Globus pallidus (tissue), 1 donor: ENCODE results near the gene ADAMTS12.
"Not testable (repeated sequence)": the region's sequence is repeated elsewhere in the genome, so short reads cannot be mapped to it uniquely, and the experiment has no call there.

Source experiments
- DNase-seq: peaks from one replicate; pipeline ENCODE4 v3.0.0-alpha.2; 2015; ENCODE audit warnings: low spot score

The ADAMTS12 gene, protein sequence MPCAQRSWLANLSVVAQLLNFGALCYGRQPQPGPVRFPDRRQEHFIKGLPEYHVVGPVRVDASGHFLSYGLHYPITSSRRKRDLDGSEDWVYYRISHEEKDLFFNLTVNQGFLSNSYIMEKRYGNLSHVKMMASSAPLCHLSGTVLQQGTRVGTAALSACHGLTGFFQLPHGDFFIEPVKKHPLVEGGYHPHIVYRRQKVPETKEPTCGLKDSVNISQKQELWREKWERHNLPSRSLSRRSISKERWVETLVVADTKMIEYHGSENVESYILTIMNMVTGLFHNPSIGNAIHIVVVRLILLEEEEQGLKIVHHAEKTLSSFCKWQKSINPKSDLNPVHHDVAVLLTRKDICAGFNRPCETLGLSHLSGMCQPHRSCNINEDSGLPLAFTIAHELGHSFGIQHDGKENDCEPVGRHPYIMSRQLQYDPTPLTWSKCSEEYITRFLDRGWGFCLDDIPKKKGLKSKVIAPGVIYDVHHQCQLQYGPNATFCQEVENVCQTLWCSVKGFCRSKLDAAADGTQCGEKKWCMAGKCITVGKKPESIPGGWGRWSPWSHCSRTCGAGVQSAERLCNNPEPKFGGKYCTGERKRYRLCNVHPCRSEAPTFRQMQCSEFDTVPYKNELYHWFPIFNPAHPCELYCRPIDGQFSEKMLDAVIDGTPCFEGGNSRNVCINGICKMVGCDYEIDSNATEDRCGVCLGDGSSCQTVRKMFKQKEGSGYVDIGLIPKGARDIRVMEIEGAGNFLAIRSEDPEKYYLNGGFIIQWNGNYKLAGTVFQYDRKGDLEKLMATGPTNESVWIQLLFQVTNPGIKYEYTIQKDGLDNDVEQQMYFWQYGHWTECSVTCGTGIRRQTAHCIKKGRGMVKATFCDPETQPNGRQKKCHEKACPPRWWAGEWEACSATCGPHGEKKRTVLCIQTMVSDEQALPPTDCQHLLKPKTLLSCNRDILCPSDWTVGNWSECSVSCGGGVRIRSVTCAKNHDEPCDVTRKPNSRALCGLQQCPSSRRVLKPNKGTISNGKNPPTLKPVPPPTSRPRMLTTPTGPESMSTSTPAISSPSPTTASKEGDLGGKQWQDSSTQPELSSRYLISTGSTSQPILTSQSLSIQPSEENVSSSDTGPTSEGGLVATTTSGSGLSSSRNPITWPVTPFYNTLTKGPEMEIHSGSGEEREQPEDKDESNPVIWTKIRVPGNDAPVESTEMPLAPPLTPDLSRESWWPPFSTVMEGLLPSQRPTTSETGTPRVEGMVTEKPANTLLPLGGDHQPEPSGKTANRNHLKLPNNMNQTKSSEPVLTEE (N-terminal part only)

GRCh38 chr5:33891788-33892619, at the start of gene ADAMTS12:
TSS of gene ADAMTS12 (minus strand) at chr5:33891990. CDS start at chr5:33891856, 134 bp downstream.
- DNase-seq, result no peak

- DNase-seq, result no peak
These were observed 49.3 kb upstream of the ADAMTS12 start for GRCh38 chr5:33941090-33941489.

- no peak for DNase-seq
These were observed 47.9 kb upstream of the ADAMTS12 start for GRCh38 chr5:33939556-33940262.

GRCh38 chr5:33938881-33939280, 47.1 kb upstream of the ADAMTS12 start:
- no peak for DNase-seq

DNA sequence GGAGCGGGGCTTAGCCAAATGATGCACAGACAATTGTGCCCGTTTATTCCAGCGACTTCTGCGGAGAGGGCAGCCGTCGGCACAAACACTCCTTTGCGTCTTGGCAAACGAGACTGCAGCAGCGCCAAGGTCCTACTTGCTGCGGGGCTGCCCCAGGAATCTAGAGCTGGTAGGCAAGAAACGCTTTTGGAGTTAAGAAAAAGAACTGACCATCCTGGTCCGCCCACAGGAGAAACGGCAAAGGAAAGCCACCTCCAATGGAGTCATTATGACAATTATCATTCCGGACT, 46.7 kb upstream of the ADAMTS12 start:
- no peak for DNase-seq

DNA sequence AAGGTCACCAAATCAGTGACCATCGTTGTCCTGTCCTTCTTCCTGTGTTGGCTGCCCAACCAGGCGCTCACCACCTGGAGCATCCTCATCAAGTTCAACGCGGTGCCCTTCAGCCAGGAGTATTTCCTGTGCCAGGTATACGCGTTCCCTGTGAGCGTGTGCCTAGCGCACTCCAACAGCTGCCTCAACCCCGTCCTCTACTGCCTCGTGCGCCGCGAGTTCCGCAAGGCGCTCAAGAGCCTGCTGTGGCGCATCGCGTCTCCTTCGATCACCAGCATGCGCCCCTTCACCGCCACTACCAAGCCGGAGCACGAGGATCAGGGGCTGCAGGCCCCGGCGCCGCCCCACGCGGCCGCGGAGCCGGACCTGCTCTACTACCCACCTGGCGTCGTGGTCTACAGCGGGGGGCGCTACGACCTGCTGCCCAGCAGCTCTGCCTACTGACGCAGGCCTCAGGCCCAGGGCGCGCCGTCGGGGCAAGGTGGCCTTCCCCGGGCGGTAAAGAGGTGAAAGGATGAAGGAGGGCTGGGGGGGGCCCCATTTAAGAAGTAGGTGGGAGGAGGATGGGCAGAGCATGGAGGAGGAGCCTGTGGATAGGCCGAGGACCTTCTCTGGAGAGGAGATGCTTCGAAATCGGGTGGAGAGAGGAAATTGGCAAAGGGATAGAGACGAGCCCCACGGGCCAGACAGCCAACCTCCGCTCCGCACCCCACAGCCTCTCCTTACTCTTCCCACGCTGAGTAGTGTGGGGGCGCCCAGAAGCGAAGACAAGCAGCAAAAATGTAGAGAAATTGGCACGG, 46.1 kb upstream of the ADAMTS12 start:
- DNase-seq, result no peak

- no peak for DNase-seq
These were observed 45.4 kb upstream of the ADAMTS12 start for GRCh38 chr5:33937017-33937706.

DNA sequence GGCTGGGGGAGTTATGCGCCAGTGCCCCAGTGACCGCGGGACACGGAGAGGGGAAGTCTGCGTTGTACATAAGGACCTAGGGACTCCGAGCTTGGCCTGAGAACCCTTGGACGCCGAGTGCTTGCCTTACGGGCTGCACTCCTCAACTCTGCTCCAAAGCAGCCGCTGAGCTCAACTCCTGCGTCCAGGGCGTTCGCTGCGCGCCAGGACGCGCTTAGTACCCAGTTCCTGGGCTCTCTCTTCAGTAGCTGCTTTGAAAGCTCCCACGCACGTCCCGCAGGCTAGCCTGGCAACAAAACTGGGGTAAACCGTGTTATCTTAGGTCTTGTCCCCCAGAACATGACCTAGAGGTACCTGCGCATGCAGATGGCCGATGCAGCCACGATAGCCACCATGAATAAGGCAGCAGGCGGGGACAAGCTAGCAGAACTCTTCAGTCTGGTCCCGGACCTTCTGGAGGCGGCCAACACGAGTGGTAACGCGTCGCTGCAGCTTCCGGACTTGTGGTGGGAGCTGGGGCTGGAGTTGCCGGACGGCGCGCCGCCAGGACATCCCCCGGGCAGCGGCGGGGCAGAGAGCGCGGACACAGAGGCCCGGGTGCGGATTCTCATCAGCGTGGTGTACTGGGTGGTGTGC, 44.7 kb upstream of the ADAMTS12 start, which contains the start of gene RXFP3:
Gene RXFP3, plus strand, starts transcription at position 6 of the 636 bp plus-strand sequence. Its CDS starts 355 bp downstream, at position 361.
- no peak for DNase-seq

DNA sequence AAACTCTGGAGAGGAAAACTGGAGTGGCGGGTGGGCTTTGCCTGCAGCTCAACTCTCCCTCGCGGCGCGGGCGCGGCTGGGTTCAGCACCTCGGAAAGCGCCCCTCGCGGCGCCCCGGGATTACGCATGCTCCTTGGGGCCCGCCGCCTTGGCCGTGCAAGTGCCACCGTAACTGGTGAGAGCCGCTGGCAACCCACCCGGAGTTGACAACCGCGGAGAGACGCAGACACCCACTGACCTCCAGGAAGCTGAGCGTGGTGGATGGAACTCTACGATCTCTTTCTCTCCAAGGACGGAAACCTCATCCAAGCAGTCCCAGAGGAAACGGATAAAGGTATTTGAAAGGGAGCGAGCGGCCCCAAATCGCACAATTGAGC, 44.2 kb upstream of the ADAMTS12 start:
- DNase-seq, result peak; percentile 5

GRCh38 chr5:33934176-33934575, 42.4 kb upstream of the ADAMTS12 start:
- DNase-seq, result no peak

- DNase-seq, result no peak
These were observed 42.0 kb upstream of the ADAMTS12 start for GRCh38 chr5:33933723-33934169.

DNA sequence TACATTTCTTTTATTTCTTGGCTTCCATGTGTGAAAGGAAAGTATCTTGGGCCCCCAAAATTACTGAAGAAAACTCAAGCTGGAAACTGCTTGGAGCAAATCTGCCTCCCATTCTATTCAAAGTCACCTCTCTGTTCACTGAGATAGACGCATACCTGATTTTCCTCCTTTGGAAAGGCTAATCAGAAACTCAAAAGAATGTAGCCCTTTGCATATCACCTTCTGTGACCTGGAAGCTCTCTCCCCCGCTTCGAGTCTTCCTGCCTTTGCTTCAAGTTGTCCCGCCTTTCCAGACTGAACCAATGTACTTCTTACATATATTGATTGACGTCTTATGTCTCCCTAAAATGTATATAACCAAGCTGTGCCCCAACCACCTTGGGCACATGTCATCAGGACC, 39.3 kb upstream of the ADAMTS12 start:
- DNase-seq, result no peak

DNA sequence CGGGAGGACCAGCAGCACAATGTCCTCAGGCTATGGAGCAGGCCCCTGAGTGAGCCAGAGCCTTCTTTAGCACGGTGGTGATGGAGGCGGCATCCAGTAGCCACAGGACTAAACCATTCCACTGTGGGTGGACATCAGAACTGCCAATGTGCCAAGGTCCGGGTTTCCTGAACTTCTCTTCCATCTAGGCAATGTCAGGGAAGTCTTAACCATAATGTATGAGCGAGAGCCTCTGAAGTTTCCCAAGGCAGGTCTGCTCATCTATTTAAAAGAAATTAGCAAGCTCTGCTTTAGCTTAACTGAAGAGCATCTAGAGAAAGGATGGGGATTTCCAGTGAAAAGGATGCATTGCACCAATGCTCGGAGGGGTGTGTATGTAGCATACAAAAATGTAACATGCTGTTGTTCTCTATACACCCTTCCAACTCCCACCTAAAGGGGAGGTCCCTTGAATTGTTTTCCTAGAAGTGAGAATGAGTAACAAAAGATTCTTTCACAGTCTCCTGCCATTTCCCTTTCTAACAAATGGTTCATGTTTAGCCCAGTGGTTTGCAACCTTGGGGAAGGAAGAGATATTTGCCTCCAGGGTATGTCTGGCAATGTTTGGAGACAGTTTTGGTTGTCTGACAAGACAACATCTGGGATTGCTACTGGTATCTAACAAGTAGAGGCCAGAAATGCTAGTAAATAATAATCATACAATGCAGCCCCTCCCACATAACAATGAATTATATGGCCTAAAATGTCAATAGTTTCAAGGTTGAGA, 38.3 kb upstream of the ADAMTS12 start:
- DNase-seq, result no peak

DNA sequence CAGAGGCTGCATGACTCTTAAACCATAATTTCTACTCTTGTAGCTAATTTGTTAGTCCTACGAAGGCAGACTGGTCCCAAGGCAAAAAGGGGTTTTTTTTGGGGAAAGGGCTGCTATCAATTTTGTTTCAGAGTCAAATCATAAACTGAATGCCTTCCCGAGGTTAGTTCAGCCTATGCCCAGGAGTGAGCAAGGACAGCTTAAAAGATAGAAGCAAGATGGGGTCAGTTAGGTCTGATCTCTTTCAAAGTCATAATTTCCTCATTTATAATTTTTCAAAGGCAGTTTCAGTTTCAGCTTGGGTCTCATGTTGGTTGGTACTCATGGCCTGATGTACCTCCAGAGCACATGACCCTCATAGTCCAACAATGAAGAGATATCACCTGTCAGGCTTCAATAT, 36.5 kb upstream of the ADAMTS12 start:
- no peak for DNase-seq

- DNase-seq, result no peak
These were observed 35.9 kb upstream of the ADAMTS12 start for GRCh38 chr5:33927685-33928084.

DNA sequence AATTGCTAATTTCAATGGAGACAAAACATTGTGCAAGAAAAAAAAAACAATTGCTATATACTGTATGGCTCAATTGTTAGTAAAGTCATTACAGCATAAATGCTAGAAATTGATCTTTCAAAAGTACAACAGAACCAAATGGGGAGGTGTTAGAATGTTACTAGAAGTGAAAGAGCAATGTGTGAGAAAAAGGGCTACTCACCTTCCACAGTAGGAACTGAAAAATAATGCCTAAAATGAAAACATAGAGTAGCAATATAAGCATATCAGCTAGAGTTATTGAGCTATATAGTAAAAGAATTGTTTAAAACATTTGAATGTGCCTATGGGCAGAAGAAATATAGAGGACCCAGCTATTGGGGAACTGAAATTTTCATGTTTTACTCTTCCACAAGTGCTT, 33.5 kb upstream of the ADAMTS12 start:
- DNase-seq, result no peak

- DNase-seq, result no peak
These were observed 29.2 kb upstream of the ADAMTS12 start for GRCh38 chr5:33921002-33921401.

- not testable (repeated sequence) for DNase-seq
These were observed 23.1 kb upstream of the ADAMTS12 start for GRCh38 chr5:33914844-33915243.
